SK-N-SH treated with all-trans-retinoic acid at 6 μM for 48 hours (cell line): ENCODE data around the gene PCDH8.

Source experiments
- ATAC-seq: fragments of 200-7000 bp; cut with Tn5 transposase; 3 replicates; pipeline ENCODE4 v1.9.1; 2020; ENCODE audit warnings: mild to moderate bottlenecking, moderate library complexity
- ARNTL ChIP-seq: fragments of 450-650 bp; formaldehyde crosslinking; IDR thresholded peaks from 2 replicates; pipeline ENCODE4 v1.5.0; 2020; ENCODE audit warnings: low read depth, mild to moderate bottlenecking, moderate library complexity, borderline replicate concordance
- BACH2 ChIP-seq: fragments of 250-450 bp; sonication (Bioruptor Pico); IDR thresholded peaks from 2 replicates; pipeline ENCODE4 v1.9.0; 2021; ENCODE audit warnings: mild to moderate bottlenecking, borderline replicate concordance
- CSDC2 ChIP-seq: fragments of 250-450 bp; sonication (Bioruptor Pico); IDR thresholded peaks from 2 replicates; pipeline ENCODE4 v1.5.0; 2020; ENCODE audit warnings: mild to moderate bottlenecking, moderate library complexity
- GLIS3 ChIP-seq: fragments of 250-450 bp; sonication (Bioruptor Pico); IDR thresholded peaks from 2 replicates; pipeline ENCODE4 v1.5.0; 2020; ENCODE audit warnings: mild to moderate bottlenecking, moderate library complexity
- ISL1 ChIP-seq: fragments of 250-450 bp; sonication (Bioruptor Pico); IDR thresholded peaks from 2 replicates; pipeline ENCODE4 v2.1.2; 2022; ENCODE audit warnings: mild to moderate bottlenecking, moderate library complexity
- OSR1 ChIP-seq: fragments of 250-450 bp; sonication (Bioruptor Pico); IDR thresholded peaks from 2 replicates; pipeline ENCODE4 v1.8.0; 2022; ENCODE audit warnings: moderate library complexity, mild to moderate bottlenecking, inconsistent platforms
- PPARA ChIP-seq: fragments of 250-450 bp; sonication (Bioruptor Pico); IDR thresholded peaks from 2 replicates; pipeline ENCODE4 v1.5.0; 2020; ENCODE audit warnings: mild to moderate bottlenecking, borderline replicate concordance
- RARB ChIP-seq: fragments of 250-450 bp; sonication (Bioruptor Pico); IDR thresholded peaks from 2 replicates; pipeline ENCODE4 v1.8.0; 2021; ENCODE audit warnings: mild to moderate bottlenecking, moderate library complexity
- TCF4 ChIP-seq: fragments of 250-450 bp; sonication (Bioruptor Pico); IDR thresholded peaks from 2 replicates; pipeline ENCODE4 v1.8.0; 2021; ENCODE audit warnings: mild to moderate bottlenecking, moderate library complexity, borderline replicate concordance
- TOX ChIP-seq: fragments of 250-450 bp; sonication (Bioruptor Pico); IDR thresholded peaks from 2 replicates; pipeline ENCODE4 v1.8.0; 2021; ENCODE audit warnings: mild to moderate bottlenecking, moderate library complexity, borderline replicate concordance
- ZFP3 ChIP-seq: fragments of 250-450 bp; sonication (Bioruptor Pico); IDR thresholded peaks from 2 replicates; pipeline ENCODE4 v1.5.0; 2020; ENCODE audit warnings: mild to moderate bottlenecking, moderate library complexity
- ZFP30 ChIP-seq: fragments of 450-650 bp; formaldehyde crosslinking; IDR thresholded peaks from 2 replicates; pipeline ENCODE4 v1.5.0; 2022; ENCODE audit warnings: mild to moderate bottlenecking, moderate library complexity
- ZNF70 ChIP-seq: fragments of 450-650 bp; formaldehyde crosslinking; IDR thresholded peaks from 2 replicates; pipeline ENCODE4 v1.5.0; 2020; ENCODE audit warnings: mild to moderate bottlenecking, moderate library complexity
- TF ChIP-seq, protein P1 (sequence below): fragments of 250-450 bp; sonication (Bioruptor Pico); IDR thresholded peaks from 2 replicates; pipeline ENCODE4 v1.5.0; 2020; ENCODE audit warnings: mild to moderate bottlenecking, moderate library complexity
- TF ChIP-seq, protein P2 (sequence below): fragments of 250-450 bp; sonication (Bioruptor Pico); IDR thresholded peaks from 2 replicates; pipeline ENCODE4 v1.5.1; 2020; ENCODE audit warnings: low read depth, mild to moderate bottlenecking, moderate library complexity
- TF ChIP-seq, protein P3 (sequence below): fragments of 250-450 bp; sonication (Bioruptor Pico); IDR thresholded peaks from 2 replicates; pipeline ENCODE4 v1.5.1; 2021; ENCODE audit warnings: mild to moderate bottlenecking, moderate library complexity
- TF ChIP-seq, protein P4 (sequence below): fragments of 250-450 bp; sonication (Bioruptor Pico); IDR thresholded peaks from 2 replicates; pipeline ENCODE4 v1.8.0; 2021; ENCODE audit warnings: low read depth, mild to moderate bottlenecking, moderate library complexity, borderline replicate concordance

Gene PCDH8

GRCh38 chr13:52869050-52869449 lies 20.6 kb upstream of the PCDH8 start (continued):
- TF ChIP-seq, protein P1, sequence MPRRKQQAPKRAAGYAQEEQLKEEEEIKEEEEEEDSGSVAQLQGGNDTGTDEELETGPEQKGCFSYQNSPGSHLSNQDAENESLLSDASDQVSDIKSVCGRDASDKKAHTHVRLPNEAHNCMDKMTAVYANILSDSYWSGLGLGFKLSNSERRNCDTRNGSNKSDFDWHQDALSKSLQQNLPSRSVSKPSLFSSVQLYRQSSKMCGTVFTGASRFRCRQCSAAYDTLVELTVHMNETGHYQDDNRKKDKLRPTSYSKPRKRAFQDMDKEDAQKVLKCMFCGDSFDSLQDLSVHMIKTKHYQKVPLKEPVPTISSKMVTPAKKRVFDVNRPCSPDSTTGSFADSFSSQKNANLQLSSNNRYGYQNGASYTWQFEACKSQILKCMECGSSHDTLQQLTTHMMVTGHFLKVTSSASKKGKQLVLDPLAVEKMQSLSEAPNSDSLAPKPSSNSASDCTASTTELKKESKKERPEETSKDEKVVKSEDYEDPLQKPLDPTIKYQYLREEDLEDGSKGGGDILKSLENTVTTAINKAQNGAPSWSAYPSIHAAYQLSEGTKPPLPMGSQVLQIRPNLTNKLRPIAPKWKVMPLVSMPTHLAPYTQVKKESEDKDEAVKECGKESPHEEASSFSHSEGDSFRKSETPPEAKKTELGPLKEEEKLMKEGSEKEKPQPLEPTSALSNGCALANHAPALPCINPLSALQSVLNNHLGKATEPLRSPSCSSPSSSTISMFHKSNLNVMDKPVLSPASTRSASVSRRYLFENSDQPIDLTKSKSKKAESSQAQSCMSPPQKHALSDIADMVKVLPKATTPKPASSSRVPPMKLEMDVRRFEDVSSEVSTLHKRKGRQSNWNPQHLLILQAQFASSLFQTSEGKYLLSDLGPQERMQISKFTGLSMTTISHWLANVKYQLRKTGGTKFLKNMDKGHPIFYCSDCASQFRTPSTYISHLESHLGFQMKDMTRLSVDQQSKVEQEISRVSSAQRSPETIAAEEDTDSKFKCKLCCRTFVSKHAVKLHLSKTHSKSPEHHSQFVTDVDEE (CRISPR knock-in tag): no peak

GRCh38 chr13:52868190-52868589 lies 19.8 kb upstream of the PCDH8 start:
- no peak for ATAC-seq
- TF ChIP-seq TOX (CRISPR knock-in tag) (no peak), ZNF70 (CRISPR knock-in tag) (no peak), PPARA (CRISPR knock-in tag) (no peak), RARB (no peak), CSDC2 (no peak), GLIS3 (CRISPR knock-in tag) (no peak), ZFP3 (CRISPR knock-in tag) (no peak), ARNTL (no peak), TCF4 (no peak), OSR1 (CRISPR knock-in tag) (no peak), ISL1 (no peak)
- TF ChIP-seq, protein P2, sequence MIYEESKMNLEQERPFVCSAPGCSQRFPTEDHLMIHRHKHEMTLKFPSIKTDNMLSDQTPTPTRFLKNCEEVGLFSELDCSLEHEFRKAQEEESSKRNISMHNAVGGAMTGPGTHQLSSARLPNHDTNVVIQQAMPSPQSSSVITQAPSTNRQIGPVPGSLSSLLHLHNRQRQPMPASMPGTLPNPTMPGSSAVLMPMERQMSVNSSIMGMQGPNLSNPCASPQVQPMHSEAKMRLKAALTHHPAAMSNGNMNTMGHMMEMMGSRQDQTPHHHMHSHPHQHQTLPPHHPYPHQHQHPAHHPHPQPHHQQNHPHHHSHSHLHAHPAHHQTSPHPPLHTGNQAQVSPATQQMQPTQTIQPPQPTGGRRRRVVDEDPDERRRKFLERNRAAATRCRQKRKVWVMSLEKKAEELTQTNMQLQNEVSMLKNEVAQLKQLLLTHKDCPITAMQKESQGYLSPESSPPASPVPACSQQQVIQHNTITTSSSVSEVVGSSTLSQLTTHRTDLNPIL (CRISPR knock-in tag): no peak
- TF ChIP-seq, protein P3, sequence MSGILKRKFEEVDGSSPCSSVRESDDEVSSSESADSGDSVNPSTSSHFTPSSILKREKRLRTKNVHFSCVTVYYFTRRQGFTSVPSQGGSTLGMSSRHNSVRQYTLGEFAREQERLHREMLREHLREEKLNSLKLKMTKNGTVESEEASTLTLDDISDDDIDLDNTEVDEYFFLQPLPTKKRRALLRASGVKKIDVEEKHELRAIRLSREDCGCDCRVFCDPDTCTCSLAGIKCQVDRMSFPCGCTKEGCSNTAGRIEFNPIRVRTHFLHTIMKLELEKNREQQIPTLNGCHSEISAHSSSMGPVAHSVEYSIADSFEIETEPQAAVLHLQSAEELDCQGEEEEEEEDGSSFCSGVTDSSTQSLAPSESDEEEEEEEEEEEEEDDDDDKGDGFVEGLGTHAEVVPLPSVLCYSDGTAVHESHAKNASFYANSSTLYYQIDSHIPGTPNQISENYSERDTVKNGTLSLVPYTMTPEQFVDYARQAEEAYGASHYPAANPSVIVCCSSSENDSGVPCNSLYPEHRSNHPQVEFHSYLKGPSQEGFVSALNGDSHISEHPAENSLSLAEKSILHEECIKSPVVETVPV: no peak
- TF ChIP-seq, protein P4, sequence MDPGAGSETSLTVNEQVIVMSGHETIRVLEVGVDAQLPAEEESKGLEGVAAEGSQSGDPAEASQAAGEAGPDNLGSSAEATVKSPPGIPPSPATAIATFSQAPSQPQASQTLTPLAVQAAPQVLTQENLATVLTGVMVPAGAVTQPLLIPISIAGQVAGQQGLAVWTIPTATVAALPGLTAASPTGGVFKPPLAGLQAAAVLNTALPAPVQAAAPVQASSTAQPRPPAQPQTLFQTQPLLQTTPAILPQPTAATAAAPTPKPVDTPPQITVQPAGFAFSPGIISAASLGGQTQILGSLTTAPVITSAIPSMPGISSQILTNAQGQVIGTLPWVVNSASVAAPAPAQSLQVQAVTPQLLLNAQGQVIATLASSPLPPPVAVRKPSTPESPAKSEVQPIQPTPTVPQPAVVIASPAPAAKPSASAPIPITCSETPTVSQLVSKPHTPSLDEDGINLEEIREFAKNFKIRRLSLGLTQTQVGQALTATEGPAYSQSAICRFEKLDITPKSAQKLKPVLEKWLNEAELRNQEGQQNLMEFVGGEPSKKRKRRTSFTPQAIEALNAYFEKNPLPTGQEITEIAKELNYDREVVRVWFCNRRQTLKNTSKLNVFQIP (CRISPR knock-in tag): no peak

DNA sequence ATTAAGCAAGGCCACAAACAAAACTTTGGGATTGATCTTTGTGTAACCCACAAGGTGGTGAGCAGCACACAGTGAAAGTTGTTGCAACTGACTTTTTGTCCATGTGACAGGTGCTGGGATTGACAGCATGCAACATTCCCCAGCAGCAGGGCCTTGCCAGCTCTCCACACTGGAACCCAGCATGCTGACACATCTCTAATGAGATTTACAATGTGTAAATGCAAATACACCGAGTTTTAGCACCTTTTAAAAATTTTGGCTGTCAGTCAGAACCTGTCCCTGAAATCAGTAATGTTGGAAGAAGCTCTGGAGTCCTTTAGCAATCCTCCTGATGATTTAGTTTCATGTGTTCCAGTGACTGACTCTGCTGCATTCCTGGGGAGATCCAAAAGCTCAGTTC lies 16.5 kb upstream of the PCDH8 start:
- ATAC-seq: no peak
- TF ChIP-seq TOX (CRISPR knock-in tag): no peak
- TF ChIP-seq, protein P1 (CRISPR knock-in tag): no peak
- TF ChIP-seq ZFP30 (CRISPR knock-in tag): no peak
- TF ChIP-seq RARB: no peak
- no peak for TF ChIP-seq TCF4
- no peak for TF ChIP-seq BACH2 (CRISPR knock-in tag)
- TF ChIP-seq, protein P4 (CRISPR knock-in tag): no peak
- TF ChIP-seq OSR1 (CRISPR knock-in tag): no peak
- TF ChIP-seq, protein P2 (CRISPR knock-in tag): no peak
- TF ChIP-seq, protein P3: no peak
